GM19463 (cell line): ENCODE measurements around the gene MBP.
"Not testable (repeated sequence)": the region's sequence is repeated elsewhere in the genome, so short reads cannot be mapped to it uniquely, and the experiment has no call there.

Experiments
- ATAC-seq: cut with Tn5 transposase; IDR thresholded peaks from one replicate; pipeline ENCODE4 v1.9.1; 2021; ENCODE audit warnings: mild to moderate bottlenecking, moderate library complexity; ENCODE audit not compliant: unreplicated experiment

The MBP gene

GRCh38 chr18:76980663-76981395, 151.8 kb downstream of the MBP start:
- ATAC-seq, result peak; percentile 30

GRCh38 chr18:76979906-76980305, 152.7 kb downstream of the MBP start:
- ATAC-seq, result no peak

GRCh38 chr18:76979111-76979751, 153.4 kb downstream of the MBP start:
- no peak for ATAC-seq

- no peak for ATAC-seq
Measured at GRCh38 chr18:76978616-76979015, 154.0 kb downstream of the MBP start.

- ATAC-seq, result no peak
Measured at GRCh38 chr18:76977684-76978232, 154.8 kb downstream of the MBP start.

GRCh38 chr18:76977108-76977621, 155.4 kb downstream of the MBP start:
- ATAC-seq, result no peak

- ATAC-seq, result no peak
Measured at GRCh38 chr18:76975577-76976110, 156.9 kb downstream of the MBP start.

- no peak for ATAC-seq
Measured at GRCh38 chr18:76974386-76974785, 158.2 kb downstream of the MBP start.

- ATAC-seq, result no peak
Measured at GRCh38 chr18:76973520-76974266, 158.9 kb downstream of the MBP start.

GRCh38 chr18:76972846-76973519, 159.6 kb downstream of the MBP start:
- ATAC-seq, result no peak

- no peak for ATAC-seq
Measured at GRCh38 chr18:76972241-76972640, 160.3 kb downstream of the MBP start.

GRCh38 chr18:76970770-76971559, 161.6 kb downstream of the MBP start:
- no peak for ATAC-seq

- ATAC-seq, result no peak
Measured at GRCh38 chr18:76967721-76968472, 164.7 kb downstream of the MBP start.

GRCh38 chr18:76967299-76967698, 165.3 kb downstream of the MBP start:
- not testable (repeated sequence) for ATAC-seq

GRCh38 chr18:76965555-76966151, 166.9 kb downstream of the MBP start:
- peak; percentile 85 for ATAC-seq

GRCh38 chr18:76963936-76964335, 168.6 kb downstream of the MBP start:
- peak; percentile 30 for ATAC-seq

GRCh38 chr18:76962851-76963250, 169.7 kb downstream of the MBP start:
- ATAC-seq, result no peak

- no peak for ATAC-seq
Measured at GRCh38 chr18:76960528-76961035, 172.0 kb downstream of the MBP start.
